ENCODE data around the gene CELF2.

Gene CELF2

DNA sequence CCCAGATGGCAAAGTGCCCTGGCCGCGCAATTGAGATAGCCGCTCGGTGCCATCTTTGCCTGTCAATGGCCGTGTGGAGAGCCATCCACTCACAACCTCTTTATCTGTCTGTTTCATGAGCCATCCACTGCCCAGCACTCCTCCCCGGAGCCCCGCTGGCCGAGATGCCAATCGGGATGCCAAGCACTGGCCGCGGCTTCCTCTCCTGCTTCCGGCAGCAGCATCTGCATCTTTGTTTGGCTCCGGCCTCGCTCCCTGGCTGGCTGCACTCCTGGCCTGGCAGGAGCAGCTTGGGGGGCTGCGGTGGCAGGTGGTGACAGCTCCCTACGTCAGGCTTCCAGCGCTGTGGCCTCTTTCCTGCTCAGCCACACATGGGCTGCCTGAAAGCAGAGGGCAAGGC, 362.1 kb downstream of the CELF2 start:
- no CpG with 5 or more reads among the region's 17 CpGs for WGBS, 2 donors (ENCODE audit: extremely low coverage in 2 of 2, insufficient read length in 2 of 2, insufficient replicate concordance in 1 of 2)
- H3K36me3 ChIP-seq (replicated peaks in 1 of 2; ENCODE audit: control insufficient read depth in 2 of 2, insufficient read depth in 2 of 2, low read length in 2 of 2): no peaks in the 10 kb centered on the region
- H2BK120ac ChIP-seq (ENCODE audit: low read depth, low read length): no peak overlapping the region
- no peak overlapping the region for H2AFZ ChIP-seq (ENCODE audit: low read length)
- no peak overlapping the region for H3K4me2 ChIP-seq (ENCODE audit: insufficient read depth, low read length, poor library complexity, severe bottlenecking)
- H2BK12ac ChIP-seq (ENCODE audit: low read length): peak overlapping the region; percentile 68
- H3K18ac ChIP-seq (ENCODE audit: low read length): peak overlapping the region; percentile 81
- H2BK5ac ChIP-seq (ENCODE audit: low read length): no peak overlapping the region
- DNase-seq (ENCODE audit: low spot score): no peak
- no peak overlapping the region for H3K4me3 ChIP-seq (ENCODE audit: low read length in 2 of 2)
- H3K27me3 ChIP-seq (ENCODE audit: control insufficient read depth in 3 of 3, insufficient read depth in 3 of 3, low read depth in 1 of 3, low read length in 3 of 3): peaks cover 0 to 3% (median 0%) of the 10 kb centered on the region in 3 experiments
- no peak overlapping the region for H3K4ac ChIP-seq (ENCODE audit: low read length)
- no peak overlapping the region for H3K27ac ChIP-seq (replicated peaks; ENCODE audit: low read length)
- peaks cover 0 to 4% of the 10 kb centered on the region in 2 donors for H3K4me1 ChIP-seq (ENCODE audit: control insufficient read depth in 2 of 2, insufficient read depth in 1 of 2, low read depth in 1 of 2, low read length in 2 of 2)
- H4K8ac ChIP-seq (ENCODE audit: low read depth, low read length): no peak overlapping the region
- peak overlapping the region; percentile 57 for H4K91ac ChIP-seq (ENCODE audit: low read depth, low read length, poor library complexity)
- H3K9me3 ChIP-seq (replicated peaks in 1 of 2; ENCODE audit: control insufficient read depth in 2 of 2, insufficient read depth in 1 of 2, low read depth in 1 of 2, low read length in 2 of 2): peaks cover 0 to 1% of the 10 kb centered on the region in 2 donors
- peak overlapping the region; percentile 16 for H2BK15ac ChIP-seq (ENCODE audit: low read length)
- no peak overlapping the region for H2AK5ac ChIP-seq (ENCODE audit: low read depth, low read length)
- H3K14ac ChIP-seq (ENCODE audit: low read length): peak overlapping the region; percentile 97
- no peaks in the 10 kb centered on the region for H3K79me1 ChIP-seq (ENCODE audit: low read depth, low read length)
- H3K9ac ChIP-seq (ENCODE audit: low read depth, low read length, poor library complexity): no peak overlapping the region
- H3K23ac ChIP-seq (ENCODE audit: low read depth, low read length, poor library complexity): peak overlapping the region; percentile 86

DNA sequence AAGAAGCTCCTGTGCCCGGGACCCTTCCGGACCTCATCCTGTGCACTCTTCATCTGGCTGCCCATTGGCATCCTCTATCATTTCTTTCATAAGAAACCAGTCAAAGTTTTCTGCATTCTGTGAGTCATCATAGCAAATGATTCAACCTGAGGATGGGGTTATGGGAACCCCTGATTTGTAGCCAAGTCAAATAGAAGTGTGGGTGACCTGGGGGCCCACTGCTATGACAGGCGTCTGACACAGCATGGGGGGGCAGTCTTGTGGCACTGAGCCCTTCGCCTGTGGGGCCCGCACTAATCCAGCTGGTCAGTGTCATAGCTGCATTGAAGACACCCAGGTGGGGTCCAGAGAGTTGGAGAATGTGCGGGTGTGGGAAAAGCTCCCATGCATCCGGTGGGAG, 363.4 kb downstream of the CELF2 start:
- H2BK120ac ChIP-seq (ENCODE audit: low read depth, low read length): no peak overlapping the region
- no peak overlapping the region for H2BK5ac ChIP-seq (ENCODE audit: low read length)
- H2BK12ac ChIP-seq (ENCODE audit: low read length): no peak overlapping the region
- H3K9ac ChIP-seq (ENCODE audit: low read depth, low read length, poor library complexity): no peak overlapping the region
- peaks cover 3 to 4% of the 10 kb centered on the region in 2 donors for H3K4me1 ChIP-seq (ENCODE audit: control insufficient read depth in 2 of 2, insufficient read depth in 1 of 2, low read depth in 1 of 2, low read length in 2 of 2)
- peaks cover 0 to 1% of the 10 kb centered on the region in 2 donors for H3K9me3 ChIP-seq (replicated peaks in 1 of 2; ENCODE audit: control insufficient read depth in 2 of 2, insufficient read depth in 1 of 2, low read depth in 1 of 2, low read length in 2 of 2)
- no peaks in the 10 kb centered on the region for H3K36me3 ChIP-seq (replicated peaks in 1 of 2; ENCODE audit: control insufficient read depth in 2 of 2, insufficient read depth in 2 of 2, low read length in 2 of 2)
- no peak overlapping the region for H3K4ac ChIP-seq (ENCODE audit: low read length)
- no peak for DNase-seq (ENCODE audit: low spot score)
- H3K4me3 ChIP-seq (ENCODE audit: low read length in 2 of 2): no peak overlapping the region
- no peak overlapping the region for H3K27ac ChIP-seq (replicated peaks; ENCODE audit: low read length)
- H3K27me3 ChIP-seq (ENCODE audit: control insufficient read depth in 3 of 3, insufficient read depth in 3 of 3, low read depth in 1 of 3, low read length in 3 of 3): peaks cover 0 to 3% (median 0%) of the 10 kb centered on the region in 3 experiments
- H2AK5ac ChIP-seq (ENCODE audit: low read depth, low read length): no peak overlapping the region
- H3K18ac ChIP-seq (ENCODE audit: low read length): no peak overlapping the region
- H3K4me2 ChIP-seq (ENCODE audit: insufficient read depth, low read length, poor library complexity, severe bottlenecking): no peak overlapping the region
- H4K8ac ChIP-seq (ENCODE audit: low read depth, low read length): no peak overlapping the region
- H2AFZ ChIP-seq (ENCODE audit: low read length): no peak overlapping the region
- no peak overlapping the region for H2BK15ac ChIP-seq (ENCODE audit: low read length)
- H3K79me1 ChIP-seq (ENCODE audit: low read depth, low read length): no peaks in the 10 kb centered on the region
- H3K23ac ChIP-seq (ENCODE audit: low read depth, low read length, poor library complexity): peak overlapping the region; percentile 27
- H4K91ac ChIP-seq (ENCODE audit: low read depth, low read length, poor library complexity): no peak overlapping the region
- WGBS, 2 donors (ENCODE audit: extremely low coverage in 2 of 2, insufficient read length in 2 of 2, insufficient replicate concordance in 1 of 2): no CpG with 5 or more reads among the region's 7 CpGs
- peak overlapping the region; percentile 75 for H3K14ac ChIP-seq (ENCODE audit: low read length)

DNA sequence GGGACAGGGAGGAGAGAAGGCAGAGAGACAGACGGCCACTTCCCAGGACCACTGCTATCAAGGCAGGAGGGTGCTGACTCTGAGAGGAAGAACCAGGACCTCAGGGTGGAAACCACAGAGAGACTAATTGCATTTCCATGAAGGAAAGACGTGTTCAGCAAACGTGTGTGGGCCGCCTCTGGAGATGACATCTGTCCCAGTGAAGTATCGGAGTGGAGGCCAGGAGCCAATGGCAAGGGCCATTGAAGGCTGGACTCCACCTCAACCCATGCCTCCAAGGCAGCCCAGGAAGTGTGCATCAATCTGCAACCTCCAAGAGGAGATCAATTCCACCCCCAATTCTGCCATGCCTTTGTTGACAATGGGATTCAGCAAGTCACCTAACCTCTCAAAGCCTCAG, 363.8 kb downstream of the CELF2 start:
- H3K36me3 ChIP-seq (replicated peaks in 1 of 2; ENCODE audit: control insufficient read depth in 2 of 2, insufficient read depth in 2 of 2, low read length in 2 of 2): no peaks in the 10 kb centered on the region
- H3K4me3 ChIP-seq (ENCODE audit: low read length in 2 of 2): no peak overlapping the region
- H3K4ac ChIP-seq (ENCODE audit: low read length): no peak overlapping the region
- H2BK12ac ChIP-seq (ENCODE audit: low read length): no peak overlapping the region
- H3K27me3 ChIP-seq (ENCODE audit: control insufficient read depth in 3 of 3, insufficient read depth in 3 of 3, low read depth in 1 of 3, low read length in 3 of 3): peaks cover 0 to 3% (median 0%) of the 10 kb centered on the region in 3 experiments
- H2BK120ac ChIP-seq (ENCODE audit: low read depth, low read length): no peak overlapping the region
- WGBS, 2 donors (ENCODE audit: extremely low coverage in 2 of 2, insufficient read length in 2 of 2, insufficient replicate concordance in 1 of 2): no CpG with 5 or more reads among the region's 5 CpGs
- H3K4me1 ChIP-seq (ENCODE audit: control insufficient read depth in 2 of 2, insufficient read depth in 1 of 2, low read depth in 1 of 2, low read length in 2 of 2): peaks cover 4 to 5% of the 10 kb centered on the region in 2 donors
- no peak overlapping the region for H3K27ac ChIP-seq (replicated peaks; ENCODE audit: low read length)
- H4K8ac ChIP-seq (ENCODE audit: low read depth, low read length): no peak overlapping the region
- H2AK5ac ChIP-seq (ENCODE audit: low read depth, low read length): no peak overlapping the region
- no peak overlapping the region for H4K91ac ChIP-seq (ENCODE audit: low read depth, low read length, poor library complexity)
- peaks cover 0 to 1% of the 10 kb centered on the region in 2 donors for H3K9me3 ChIP-seq (replicated peaks in 1 of 2; ENCODE audit: control insufficient read depth in 2 of 2, insufficient read depth in 1 of 2, low read depth in 1 of 2, low read length in 2 of 2)
- DNase-seq (ENCODE audit: low spot score): no peak
- H2AFZ ChIP-seq (ENCODE audit: low read length): no peak overlapping the region
- peak overlapping the region; percentile 27 for H3K23ac ChIP-seq (ENCODE audit: low read depth, low read length, poor library complexity)
- no peak overlapping the region for H2BK5ac ChIP-seq (ENCODE audit: low read length)
- H3K14ac ChIP-seq (ENCODE audit: low read length): peak overlapping the region; percentile 75
- no peak overlapping the region for H3K18ac ChIP-seq (ENCODE audit: low read length)
- no peak overlapping the region for H2BK15ac ChIP-seq (ENCODE audit: low read length)
- H3K79me1 ChIP-seq (ENCODE audit: low read depth, low read length): no peaks in the 10 kb centered on the region
- no peak overlapping the region for H3K9ac ChIP-seq (ENCODE audit: low read depth, low read length, poor library complexity)
- no peak overlapping the region for H3K4me2 ChIP-seq (ENCODE audit: insufficient read depth, low read length, poor library complexity, severe bottlenecking)

DNA sequence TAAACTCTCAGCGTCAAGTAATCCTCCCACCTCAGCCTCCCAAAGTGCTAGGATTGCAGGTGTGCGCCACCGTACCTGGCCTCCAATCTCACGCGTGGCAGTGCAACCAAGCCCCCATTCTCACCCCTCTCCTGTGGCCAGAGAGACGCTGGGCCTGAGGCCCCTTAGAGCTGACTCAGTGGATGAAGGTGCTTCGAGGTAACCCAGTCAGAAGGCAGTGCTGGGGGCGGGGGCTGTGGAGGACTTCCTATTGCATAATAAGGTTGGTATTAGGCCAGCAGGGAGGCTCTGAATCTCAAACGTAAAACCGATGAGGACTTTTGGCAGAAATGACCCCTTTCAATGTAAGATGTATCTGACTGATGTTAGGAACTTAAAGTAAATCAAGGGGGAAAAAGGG, 364.5 kb downstream of the CELF2 start:
- H3K23ac ChIP-seq (ENCODE audit: low read depth, low read length, poor library complexity): no peak overlapping the region
- no peak overlapping the region for H3K14ac ChIP-seq (ENCODE audit: low read length)
- H2BK120ac ChIP-seq (ENCODE audit: low read depth, low read length): no peak overlapping the region
- H3K4me1 ChIP-seq (ENCODE audit: control insufficient read depth in 2 of 2, insufficient read depth in 1 of 2, low read depth in 1 of 2, low read length in 2 of 2): peaks cover 7 to 8% of the 10 kb centered on the region in 2 donors
- H3K9me3 ChIP-seq (replicated peaks in 1 of 2; ENCODE audit: control insufficient read depth in 2 of 2, insufficient read depth in 1 of 2, low read depth in 1 of 2, low read length in 2 of 2): peaks cover 0 to 1% of the 10 kb centered on the region in 2 donors
- no peak overlapping the region for H3K9ac ChIP-seq (ENCODE audit: low read depth, low read length, poor library complexity)
- no peaks in the 10 kb centered on the region for H3K36me3 ChIP-seq (replicated peaks in 1 of 2; ENCODE audit: control insufficient read depth in 2 of 2, insufficient read depth in 2 of 2, low read length in 2 of 2)
- H3K27ac ChIP-seq (replicated peaks; ENCODE audit: low read length): no peak overlapping the region
- no peak overlapping the region for H2BK12ac ChIP-seq (ENCODE audit: low read length)
- H2AK5ac ChIP-seq (ENCODE audit: low read depth, low read length): no peak overlapping the region
- no peak overlapping the region for H3K4ac ChIP-seq (ENCODE audit: low read length)
- H3K18ac ChIP-seq (ENCODE audit: low read length): peak overlapping the region; percentile 18
- H2BK15ac ChIP-seq (ENCODE audit: low read length): no peak overlapping the region
- no CpG with 5 or more reads among the region's 10 CpGs for WGBS, 2 donors (ENCODE audit: extremely low coverage in 2 of 2, insufficient read length in 2 of 2, insufficient replicate concordance in 1 of 2)
- H4K91ac ChIP-seq (ENCODE audit: low read depth, low read length, poor library complexity): no peak overlapping the region
- DNase-seq (ENCODE audit: low spot score): no peak
- no peak overlapping the region for H4K8ac ChIP-seq (ENCODE audit: low read depth, low read length)
- H2AFZ ChIP-seq (ENCODE audit: low read length): no peak overlapping the region
- no peak overlapping the region for H3K4me3 ChIP-seq (ENCODE audit: low read length in 2 of 2)
- no peaks in the 10 kb centered on the region for H3K79me1 ChIP-seq (ENCODE audit: low read depth, low read length)
- H2BK5ac ChIP-seq (ENCODE audit: low read length): no peak overlapping the region
- H3K27me3 ChIP-seq (ENCODE audit: control insufficient read depth in 3 of 3, insufficient read depth in 3 of 3, low read depth in 1 of 3, low read length in 3 of 3): peaks cover 0 to 3% (median 0%) of the 10 kb centered on the region in 3 experiments
- no peak overlapping the region for H3K4me2 ChIP-seq (ENCODE audit: insufficient read depth, low read length, poor library complexity, severe bottlenecking)
